Activated T-cell treated with anti-CD3 and anti-CD28 coated beads for 24 hours (primary cell): ENCODE data around the gene GRM7.

Experiments
- DNase-seq: peaks from one replicate; pipeline ENCODE4 v3.0.0-alpha.2; 2020; ENCODE audit warnings: low read depth

Gene GRM7

DNA sequence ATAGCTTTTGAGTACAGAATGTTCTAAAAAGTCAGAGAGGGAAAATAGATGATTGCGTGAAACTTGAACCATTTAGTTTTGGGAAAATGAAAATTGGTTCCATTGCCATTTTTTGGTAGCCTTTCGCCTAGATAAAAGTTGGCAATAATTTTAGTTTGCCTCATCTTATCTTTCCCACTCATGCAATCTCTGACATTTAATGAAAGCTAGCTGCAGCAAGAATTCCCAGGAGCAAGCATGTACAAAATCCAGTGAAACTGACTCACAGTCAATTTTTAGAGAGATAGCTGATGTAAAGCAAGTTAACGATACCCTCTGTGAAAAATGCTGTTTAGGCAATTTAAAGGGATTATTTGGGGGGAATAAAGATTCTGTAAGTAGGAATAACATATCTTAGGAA, 797.4 kb downstream of the GRM7 start:
- no peak for DNase-seq

DNA sequence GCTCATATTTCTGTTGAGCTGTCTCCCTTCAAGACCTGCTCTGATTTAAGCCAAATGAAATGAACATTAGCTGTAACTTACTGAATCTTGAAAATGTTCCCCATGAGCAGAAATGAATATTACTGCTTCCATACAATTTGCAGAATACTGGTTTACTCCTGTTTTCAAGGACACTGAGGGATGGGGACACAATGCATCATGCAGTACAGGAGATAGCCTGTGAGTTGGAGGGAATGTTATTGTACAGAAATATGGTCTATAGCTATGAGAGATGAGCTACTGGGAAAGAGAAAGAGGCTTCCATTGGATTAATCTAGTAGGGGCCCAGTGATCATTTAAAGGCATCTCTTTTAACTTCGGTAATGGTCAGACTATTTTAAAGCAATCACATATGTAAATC, 798.2 kb downstream of the GRM7 start:
- no peak for DNase-seq

DNA sequence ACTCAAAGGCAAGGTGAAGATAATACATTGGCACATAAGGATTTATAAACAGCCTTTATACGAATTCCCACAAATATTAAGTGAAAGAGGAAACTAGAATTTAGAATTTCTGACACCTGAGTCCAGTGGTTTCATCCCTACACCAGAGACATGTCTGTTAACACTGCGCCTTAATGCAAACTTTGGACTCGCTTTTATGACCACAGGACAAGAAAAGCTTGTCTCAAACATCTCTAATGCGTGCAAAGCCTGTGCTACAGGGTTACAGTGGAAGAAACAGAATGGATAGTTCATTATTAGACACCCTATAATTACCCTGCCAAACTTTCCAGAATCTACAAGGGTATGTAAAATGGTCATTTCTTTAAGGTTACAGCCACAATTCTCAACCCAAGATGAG, 802.9 kb downstream of the GRM7 start:
- no peak for DNase-seq

DNA sequence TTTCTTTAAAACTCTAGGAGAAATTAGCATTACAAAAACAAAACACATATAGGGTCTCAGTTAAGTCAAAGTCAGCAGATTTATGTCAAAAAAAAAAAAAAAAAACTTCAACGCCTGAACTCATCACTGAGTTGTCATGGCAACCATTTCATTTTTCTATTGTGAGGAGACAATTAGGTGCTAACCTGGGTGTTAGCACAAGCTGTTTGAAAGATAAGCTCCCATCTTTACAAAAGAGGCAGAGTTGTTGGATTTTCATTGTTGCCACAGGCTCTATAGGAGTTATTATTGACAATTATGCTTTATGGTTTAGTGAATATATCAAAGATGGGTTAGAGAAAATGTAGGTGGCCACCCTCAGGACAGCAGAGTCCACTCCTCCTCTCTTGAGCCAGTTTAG, 806.9 kb downstream of the GRM7 start:
- DNase-seq: no peak

DNA sequence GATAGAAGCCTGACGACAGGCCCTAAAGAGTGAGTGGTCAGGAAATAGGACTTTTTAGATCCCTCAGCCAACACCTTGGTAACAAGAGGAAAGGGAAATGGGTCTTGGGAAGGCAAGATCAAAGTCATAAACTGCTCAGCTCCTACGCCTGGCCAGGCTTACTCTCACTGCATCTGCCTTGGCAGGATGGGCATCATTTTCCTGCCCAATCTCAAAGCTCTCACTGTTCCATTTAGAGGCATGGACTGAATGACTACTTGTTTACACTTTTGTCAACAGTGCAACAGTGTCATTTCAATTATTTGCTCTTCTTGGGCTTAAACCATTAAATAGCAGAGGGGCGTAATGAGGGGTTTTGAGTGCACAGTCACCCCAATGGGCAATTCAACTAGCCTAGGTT, 808.7 kb downstream of the GRM7 start:
- DNase-seq: no peak

DNA sequence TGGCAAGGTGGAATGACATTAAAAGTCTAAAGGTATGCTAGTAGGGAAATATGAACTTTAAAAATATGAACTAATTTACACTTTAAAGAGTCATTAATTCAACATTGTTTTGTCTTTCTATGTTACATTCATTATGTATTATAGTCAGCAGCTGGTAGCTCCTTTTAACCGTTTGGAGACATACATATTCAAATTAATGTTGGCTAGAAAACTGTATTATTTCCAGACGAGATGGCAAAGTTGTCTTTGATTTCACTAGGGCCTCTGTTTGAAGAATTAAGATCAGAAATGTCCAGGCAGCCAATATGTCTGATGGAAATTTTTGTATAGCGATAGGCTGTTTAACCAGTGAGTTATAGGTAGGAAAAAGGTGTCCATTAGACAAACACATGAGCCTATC, 817.6 kb downstream of the GRM7 start:
- no peak for DNase-seq

DNA sequence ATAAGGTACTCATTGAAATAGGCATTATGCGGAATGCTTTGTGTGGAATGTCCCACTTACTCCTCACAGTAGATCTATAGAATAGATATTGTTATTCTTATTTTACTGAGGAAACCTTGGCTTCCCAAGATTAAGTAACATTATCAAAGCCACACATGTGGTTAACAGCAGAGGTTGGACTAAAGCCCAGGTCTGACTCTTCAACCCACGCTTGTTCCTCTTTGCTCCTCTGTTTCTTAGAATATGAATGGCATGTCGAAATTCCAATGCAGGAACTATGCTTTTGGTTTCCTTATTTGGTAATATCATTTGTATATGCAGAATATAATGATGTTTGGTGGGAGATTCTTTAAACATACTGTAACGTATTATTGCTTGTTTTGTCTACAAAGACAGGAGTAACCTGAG, 821.9 kb downstream of the GRM7 start:
- DNase-seq: no peak

DNA sequence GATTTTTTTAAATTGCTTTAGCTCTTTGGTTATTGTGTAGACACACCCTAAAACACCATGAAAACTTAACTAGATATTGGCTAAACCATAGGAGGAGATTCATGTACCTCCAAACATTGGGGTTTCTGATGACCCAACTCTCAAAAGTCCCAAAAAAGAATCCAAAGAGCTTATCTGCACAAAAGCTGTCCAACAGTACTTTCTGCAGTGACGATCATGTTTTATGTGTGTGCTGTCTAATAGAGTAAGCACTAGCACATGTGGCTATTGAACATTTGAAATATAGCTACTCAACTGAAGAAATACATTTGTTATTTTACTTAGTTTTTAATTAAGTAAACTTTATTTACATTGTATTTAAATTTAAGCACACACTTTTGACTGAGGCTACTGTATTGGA, 822.5 kb downstream of the GRM7 start:
- no peak for DNase-seq

DNA sequence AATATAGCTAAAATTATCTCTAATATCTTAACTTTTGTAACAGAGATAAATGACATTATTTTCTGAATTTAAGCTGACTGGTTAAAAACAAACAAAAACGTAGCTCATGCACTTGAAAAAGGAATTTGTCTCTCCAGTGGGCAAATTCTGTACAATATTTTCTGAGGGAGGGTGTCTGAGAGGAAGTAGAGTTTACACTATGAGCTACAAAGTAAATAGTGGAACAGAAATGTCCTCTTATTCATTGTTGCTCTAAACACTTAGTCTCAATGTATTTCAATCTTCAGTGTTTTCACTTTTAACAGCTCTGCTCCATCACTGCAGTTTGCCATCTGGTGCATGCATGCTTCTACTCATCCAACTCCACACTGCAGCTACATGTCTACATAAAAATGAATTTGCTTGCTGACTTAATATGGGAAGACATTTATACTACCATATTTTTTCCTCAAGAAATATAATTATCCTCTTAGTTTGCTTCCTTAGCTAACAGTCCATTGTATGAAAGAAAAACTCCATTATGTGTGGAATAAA, 823.3 kb downstream of the GRM7 start:
- no peak for DNase-seq

DNA sequence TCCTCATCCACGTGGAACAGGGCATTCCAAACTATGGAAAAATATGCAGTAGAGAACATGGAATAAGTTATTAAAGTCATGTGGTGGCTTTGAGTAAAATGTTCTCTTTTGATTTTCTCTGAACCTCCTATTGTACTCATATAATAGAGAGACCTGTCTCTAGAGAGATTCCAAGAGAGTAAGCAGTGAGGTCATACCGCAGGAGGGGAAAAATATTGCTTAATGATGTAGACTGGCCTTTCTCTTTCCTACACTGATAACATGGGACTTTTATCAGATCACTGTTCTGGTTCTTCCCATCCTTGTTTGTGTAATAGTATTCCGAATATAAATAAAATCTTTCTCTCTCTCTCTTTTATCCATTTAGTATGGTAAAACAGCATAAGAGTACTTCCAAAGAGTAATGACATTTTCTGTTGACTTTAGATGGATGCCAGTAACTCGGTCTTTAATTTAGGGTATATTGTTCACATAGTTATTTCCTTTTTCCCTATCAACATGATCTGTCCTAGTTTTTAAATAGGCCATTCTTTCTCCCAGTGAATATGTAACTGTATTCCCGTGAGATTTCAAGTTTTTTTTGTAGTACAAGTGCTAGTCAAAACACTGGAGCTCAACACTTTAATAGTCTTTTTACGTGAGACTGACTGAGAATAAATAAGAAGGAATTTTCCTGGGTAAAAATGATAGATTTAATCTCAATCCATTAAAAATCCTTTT, 826.7 kb downstream of the GRM7 start:
- DNase-seq: no peak

DNA sequence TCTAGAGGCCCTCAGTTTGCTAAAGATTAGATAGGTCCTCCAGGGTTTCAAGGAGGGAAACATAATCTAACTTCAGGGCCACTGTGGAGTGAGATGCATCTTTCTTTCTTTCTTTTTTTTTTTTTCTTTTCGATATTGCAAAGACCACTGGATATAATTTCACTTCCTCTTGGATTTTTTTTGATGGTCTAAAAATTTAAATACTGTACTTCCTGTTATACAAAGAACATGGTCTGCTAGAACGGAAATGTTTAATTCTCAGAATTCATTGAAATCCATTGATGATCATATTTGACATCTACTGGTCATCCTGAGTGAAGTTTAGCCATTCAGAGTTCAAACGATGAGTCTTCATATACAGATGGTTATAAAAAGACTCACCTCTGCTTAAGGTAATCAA, 832.0 kb downstream of the GRM7 start:
- no peak for DNase-seq

DNA sequence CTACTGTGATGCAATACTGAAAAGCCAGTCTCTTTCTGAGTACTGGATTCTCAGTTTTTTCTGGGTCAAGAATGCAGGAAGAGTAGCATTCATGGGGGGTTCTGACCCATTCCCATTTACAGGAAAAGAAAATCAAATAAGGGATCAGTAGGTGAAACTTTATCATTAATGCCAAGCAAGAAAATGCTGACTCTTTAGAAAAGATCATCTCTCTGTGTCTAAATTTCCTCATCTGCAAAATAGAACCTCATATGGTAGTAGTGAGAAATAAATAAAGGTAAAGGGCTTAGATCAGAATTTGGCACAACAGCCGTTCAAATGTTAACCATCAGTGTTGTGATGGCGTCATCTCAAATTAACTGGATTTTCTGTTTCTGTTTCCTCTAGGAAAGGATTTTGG, 833.1 kb downstream of the GRM7 start:
- DNase-seq: no peak

DNA sequence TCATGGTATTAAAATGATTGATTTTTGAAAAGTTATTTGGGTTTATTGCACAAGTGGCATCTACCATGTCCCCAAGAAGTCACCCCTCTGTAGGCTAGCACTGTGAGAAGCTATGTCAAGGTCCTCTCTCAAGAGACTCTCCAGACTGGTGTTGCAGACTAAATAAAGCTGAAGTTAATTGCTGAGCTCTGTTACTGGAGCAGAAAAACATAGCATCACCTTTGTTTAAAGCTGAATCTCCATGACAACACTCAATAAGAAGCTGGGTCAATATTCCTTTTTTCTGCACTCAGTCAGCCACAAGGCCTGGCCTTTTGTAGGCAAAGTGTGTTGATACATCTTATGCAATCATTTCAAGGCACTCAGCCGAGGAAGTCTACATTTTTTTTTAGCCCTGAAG, 834.1 kb downstream of the GRM7 start:
- DNase-seq: no peak

DNA sequence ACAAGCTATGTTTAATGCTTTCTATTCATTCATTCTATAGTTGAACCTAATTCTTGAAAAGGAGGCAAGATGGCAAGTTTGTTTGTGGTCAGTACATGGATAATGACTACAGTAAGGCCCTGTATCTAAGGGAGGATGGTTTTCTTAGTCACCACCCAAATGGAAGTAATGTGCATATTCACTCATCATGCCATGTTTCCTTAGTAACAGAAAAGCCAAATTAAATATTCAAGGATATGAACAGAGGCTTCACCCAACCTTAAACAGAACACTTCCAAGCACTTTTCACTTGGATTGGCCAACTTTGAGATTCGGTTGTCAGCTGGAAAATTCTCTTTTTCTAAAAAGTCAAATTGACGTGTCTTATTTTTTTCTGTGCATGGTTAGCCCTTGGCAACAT, 835.4 kb downstream of the GRM7 start:
- DNase-seq: no peak

DNA sequence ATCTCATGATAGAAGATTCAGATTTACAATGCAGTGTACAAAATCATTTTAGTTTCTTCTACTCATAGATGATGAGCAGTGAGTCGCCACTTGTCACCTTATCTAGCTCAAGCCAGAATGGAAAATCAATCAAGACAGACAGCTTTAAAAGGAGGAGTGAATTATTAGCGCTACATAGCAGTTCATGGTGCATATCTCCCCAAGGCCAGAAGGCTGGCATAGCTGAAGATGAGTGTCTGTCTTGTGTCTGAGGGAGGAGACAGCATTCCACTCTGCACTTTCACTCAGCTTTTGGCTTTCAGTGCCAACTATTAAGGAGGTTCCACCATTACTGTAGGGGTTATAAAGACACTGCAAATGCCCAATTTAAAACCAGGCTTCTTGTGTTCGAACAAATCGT, 836.6 kb downstream of the GRM7 start:
- no peak for DNase-seq

DNA sequence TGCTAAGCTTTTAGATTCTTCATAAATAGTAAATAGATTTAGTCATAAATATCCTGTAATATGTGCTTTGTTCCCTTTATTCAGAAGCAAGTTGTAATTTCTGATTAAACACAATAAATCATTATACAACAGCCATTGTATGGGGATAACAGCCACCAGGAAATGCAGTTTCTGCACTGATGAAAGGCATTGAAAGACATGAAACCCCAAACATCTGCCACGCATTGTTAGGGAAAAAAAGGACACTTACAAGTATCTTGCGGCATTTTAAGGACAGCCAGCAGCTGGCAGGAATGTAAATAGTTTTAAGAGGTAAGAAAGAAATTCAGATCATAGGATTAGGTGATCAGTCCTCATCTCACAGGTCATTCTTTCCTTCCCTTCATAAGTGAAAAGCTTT, 839.6 kb downstream of the GRM7 start:
- DNase-seq: no peak

DNA sequence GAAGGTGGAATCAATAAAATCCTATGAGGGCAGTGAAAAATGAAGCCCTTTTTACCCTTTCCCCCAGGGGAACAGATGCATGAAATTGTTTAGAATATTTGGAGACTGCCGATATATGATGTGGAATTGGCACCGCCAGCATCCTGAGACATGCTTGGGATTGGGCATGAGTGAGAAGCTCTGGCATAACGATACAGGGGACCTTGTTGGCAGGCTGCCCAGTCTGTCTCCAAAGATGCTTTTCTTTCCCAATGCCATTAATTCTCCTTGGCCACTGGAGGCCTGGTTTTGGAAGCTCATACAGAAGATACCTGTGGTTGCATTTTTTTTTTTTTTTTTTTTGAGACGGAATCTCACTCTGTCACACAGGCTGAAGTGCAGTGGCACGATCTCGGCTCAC, 840.1 kb downstream of the GRM7 start:
- DNase-seq: no peak

DNA sequence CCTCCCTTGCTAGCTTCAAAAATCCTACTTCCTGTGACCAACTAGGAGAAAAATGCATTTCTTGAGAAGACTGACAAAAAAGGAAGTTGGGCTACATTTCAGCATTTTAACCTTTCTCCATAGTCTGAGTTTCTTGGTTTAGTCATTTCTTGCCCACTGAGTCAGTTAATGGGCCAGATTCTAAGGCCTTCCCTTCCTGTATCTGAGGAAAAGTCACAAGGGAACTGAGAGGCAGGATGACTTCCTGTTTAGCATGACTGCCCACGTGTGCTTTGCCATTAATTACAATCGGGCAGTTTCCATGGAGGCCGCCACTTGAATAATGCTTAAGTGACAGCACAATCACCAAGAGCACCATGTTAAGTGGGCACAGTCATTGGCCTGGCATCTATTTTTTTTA, 846.3 kb downstream of the GRM7 start:
- no peak for DNase-seq

DNA sequence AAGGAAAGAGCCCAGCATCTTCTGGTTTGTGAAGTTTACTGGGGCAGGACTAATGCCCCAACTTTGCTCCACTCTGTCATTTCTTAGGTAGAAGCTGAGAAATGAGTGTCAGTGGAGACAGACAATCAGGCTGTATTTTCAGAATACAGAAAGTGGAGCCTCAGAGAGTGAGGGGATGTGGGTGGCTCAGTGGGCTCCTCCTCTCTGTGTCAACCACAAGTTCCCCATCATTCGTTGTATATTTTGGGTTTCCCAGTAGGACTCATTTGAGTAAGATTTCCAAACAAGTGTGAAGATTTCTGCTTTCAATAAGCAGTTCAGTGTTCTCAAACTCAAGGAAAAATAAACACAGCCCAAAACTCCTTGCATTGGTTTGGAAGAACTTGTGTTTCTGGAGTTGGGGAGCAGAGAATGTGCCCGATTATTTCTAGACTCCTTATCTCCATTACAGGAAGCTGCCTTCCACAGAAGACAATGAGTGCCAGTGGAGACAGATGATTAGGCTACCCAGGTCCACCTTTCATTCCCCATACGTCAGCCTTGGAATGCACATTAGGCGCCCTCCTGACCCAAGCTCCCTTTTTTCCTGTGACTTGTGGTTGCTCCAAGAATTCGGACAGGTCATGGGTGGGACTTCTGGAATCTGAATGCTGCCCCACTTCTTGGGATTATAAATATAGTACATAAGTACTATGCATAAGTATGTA, 848.6 kb downstream of the GRM7 start:
- no peak for DNase-seq

DNA sequence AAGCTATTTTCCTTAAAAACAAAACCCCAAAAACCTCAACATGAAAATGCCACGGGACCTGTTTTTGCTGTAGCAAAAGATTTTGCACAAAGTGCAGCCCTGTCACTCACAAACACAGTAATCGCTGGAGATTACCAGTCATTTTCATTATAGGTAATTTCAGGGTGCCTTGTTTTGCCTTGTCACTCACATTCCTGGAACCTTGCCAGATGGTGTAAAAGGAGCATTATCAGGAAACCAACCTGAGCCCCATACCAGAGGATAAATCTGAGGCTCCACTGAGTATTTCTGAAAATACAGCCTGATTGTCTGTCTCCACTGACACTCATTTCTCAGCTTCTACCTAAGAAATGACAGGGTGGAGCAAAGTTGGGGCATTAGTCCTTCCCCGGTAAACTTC, 849.4 kb downstream of the GRM7 start:
- no peak for DNase-seq

DNA sequence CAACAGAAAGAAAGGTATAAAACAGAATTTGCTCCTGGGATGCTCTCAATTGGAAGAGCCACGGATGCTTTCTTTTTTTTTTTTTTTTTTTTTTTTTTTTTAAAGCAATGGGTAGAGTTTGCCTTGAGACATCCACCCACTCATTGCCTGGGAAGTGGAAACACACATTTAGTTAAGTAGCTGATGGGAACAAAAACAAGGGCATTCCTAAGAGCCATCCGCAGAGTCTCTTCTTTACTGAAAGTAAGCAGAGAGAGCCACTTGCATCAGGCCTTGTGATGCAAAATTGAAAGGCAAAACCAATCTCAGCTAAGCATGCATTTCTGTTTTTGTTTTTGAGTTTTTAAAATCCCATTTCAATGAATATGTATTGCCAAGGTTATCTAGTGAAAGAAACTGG, 852.8 kb downstream of the GRM7 start:
- no peak for DNase-seq

DNA sequence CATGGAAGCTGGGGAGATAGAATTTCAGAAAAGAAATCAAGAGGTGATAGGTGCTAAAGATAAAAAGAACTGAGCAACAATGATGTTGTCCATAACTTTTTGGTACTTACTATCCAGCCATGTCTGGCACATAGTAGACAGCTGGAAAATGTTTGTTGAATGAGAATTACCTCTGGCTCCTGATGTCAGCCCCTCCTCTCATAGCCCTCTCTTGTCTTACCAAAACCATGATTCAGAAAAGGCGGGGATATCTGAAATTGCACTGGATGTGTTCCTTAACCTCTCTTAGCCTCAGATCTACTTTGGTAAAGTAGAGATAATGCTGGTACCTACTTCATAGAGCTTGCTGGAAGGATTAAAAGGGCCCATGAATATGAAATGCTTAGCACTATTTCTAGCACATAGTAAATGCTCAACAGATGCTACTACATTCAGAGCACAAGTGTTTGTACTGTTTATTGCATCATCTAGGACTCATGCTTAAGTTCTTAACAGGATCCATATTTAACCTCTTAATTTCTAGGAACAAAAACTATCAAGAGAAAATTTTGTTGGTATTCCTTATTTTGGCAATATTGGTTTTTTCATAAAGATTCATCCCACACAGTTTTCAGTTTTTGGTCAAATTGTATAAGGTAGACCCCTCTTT, 859.9 kb downstream of the GRM7 start:
- DNase-seq: no peak

DNA sequence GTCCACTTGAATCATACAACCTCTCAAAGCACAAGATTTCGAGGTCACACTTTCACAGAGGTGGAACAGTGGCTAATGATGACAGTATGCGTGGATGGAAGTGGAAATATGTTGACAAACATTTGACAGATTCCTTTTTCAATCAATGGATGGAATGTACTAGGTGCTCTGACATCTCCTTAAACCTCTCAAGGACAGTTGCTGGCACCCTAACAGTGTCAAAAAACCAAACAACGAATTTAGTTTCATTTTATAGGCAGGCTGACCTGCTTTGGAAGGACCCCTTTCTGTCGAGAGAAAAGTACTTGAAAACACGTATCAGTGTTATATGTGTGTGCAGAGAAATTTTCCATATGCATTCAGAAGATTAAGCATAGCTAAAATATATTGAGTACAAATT, 861.0 kb downstream of the GRM7 start:
- no peak for DNase-seq
